ENCODE data around the gene HMGA1.

DNA sequence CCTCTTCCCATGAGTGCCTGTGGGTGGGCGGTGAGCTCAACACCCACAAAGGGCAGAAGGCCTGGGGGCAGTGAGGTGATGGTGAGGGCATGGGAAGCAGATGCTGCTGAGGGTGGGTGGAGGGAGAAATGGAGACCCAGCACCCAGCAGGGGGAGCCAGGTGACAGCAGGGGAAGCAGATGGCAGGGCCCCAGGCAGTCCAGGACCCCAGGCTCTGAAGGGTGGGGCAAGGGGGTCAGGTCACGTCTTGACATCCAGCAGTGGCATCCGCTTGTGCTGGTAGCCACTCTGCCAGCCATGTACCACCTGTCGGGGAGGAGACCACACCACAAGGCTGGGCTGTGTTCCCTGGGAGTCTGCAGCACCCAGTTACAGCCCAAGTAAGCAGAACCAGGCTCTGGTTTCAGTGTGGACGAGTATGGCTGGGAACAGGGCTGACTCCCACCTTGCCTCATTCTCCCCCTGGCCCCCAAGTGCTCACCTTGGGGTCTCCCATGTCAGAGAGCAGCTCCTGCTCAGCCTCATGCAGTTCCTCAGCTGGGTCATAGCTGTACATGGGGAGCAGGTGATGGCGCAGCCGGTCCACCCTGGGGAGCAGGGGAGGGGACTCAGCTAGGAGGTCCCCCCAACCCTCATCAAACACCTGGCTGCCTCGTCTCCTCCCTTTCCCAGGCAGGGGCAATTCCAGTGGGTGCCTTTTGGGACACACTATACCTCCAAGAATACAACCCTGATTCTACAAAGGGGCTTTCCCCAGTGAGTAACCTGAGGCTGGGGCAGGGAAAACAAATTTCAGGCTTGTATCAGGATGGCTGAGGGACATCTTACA lies 10.1 kb downstream of the HMGA1 start:
- TF ChIP-seq, protein P1, sequence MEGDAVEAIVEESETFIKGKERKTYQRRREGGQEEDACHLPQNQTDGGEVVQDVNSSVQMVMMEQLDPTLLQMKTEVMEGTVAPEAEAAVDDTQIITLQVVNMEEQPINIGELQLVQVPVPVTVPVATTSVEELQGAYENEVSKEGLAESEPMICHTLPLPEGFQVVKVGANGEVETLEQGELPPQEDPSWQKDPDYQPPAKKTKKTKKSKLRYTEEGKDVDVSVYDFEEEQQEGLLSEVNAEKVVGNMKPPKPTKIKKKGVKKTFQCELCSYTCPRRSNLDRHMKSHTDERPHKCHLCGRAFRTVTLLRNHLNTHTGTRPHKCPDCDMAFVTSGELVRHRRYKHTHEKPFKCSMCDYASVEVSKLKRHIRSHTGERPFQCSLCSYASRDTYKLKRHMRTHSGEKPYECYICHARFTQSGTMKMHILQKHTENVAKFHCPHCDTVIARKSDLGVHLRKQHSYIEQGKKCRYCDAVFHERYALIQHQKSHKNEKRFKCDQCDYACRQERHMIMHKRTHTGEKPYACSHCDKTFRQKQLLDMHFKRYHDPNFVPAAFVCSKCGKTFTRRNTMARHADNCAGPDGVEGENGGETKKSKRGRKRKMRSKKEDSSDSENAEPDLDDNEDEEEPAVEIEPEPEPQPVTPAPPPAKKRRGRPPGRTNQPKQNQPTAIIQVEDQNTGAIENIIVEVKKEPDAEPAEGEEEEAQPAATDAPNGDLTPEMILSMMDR (IDR thresholded peaks at IDR 0.05): peak in 1 of 4 experiments; percentile 40
- TF ChIP-seq POLR2AphosphoS5 (IDR thresholded peaks at IDR 0.05): no peak
